NCI-H748 (cell line): ENCODE results near the gene ANO1.

ENCODE experiments used
- DNase-seq: peaks from one replicate; lab custom pipeline; 2025; ENCODE audit not compliant: unreplicated experiment; lab: John Stamatoyannopoulos, UW

The ANO1 gene

GRCh38 chr11:70158201-70158600, 80.1 kb downstream of the ANO1 start:
- DNase-seq = peak; percentile 28

- DNase-seq = no peak
These were observed 80.8 kb downstream of the ANO1 start for GRCh38 chr11:70158757-70159389.

- no peak for DNase-seq
These were observed 81.8 kb downstream of the ANO1 start for GRCh38 chr11:70159627-70160570.

- DNase-seq = no peak
These were observed 83.0 kb downstream of the ANO1 start for GRCh38 chr11:70161043-70161625.

- no peak for DNase-seq
These were observed 86.6 kb downstream of the ANO1 start for GRCh38 chr11:70164705-70165104.

GRCh38 chr11:70167120-70167519, 89.0 kb downstream of the ANO1 start:
- DNase-seq = no peak

GRCh38 chr11:70167723-70168404, 89.7 kb downstream of the ANO1 start:
- no peak for DNase-seq

GRCh38 chr11:70168405-70168754, 90.3 kb downstream of the ANO1 start:
- DNase-seq = no peak

- DNase-seq = no peak
These were observed 91.0 kb downstream of the ANO1 start for GRCh38 chr11:70169127-70169526.

- no peak for DNase-seq
These were observed 91.5 kb downstream of the ANO1 start for GRCh38 chr11:70169632-70170031.

GRCh38 chr11:70170596-70171210, 92.6 kb downstream of the ANO1 start:
- no peak for DNase-seq

- no peak for DNase-seq
These were observed 94.9 kb downstream of the ANO1 start for GRCh38 chr11:70173018-70173417.

- DNase-seq = peak; percentile 30
These were observed 96.6 kb downstream of the ANO1 start for GRCh38 chr11:70174547-70175235.

- no peak for DNase-seq
These were observed 97.2 kb downstream of the ANO1 start for GRCh38 chr11:70175236-70175698.

GRCh38 chr11:70176940-70177689, 99.0 kb downstream of the ANO1 start:
- DNase-seq = peak; percentile 27

GRCh38 chr11:70180906-70181305, 102.8 kb downstream of the ANO1 start:
- no peak for DNase-seq

- DNase-seq = no peak
These were observed 104.1 kb downstream of the ANO1 start for GRCh38 chr11:70182266-70182665.

- no peak for DNase-seq
These were observed 104.9 kb downstream of the ANO1 start for GRCh38 chr11:70183032-70183431.

- no peak for DNase-seq
These were observed 105.5 kb downstream of the ANO1 start for GRCh38 chr11:70183483-70184176.
